ENCODE results near the gene RAB11FIP4.

Gene RAB11FIP4

GRCh38 chr17:31388351-31388750 lies 3.1 kb upstream of the RAB11FIP4 start:
- TF ChIP-seq, protein P1, sequence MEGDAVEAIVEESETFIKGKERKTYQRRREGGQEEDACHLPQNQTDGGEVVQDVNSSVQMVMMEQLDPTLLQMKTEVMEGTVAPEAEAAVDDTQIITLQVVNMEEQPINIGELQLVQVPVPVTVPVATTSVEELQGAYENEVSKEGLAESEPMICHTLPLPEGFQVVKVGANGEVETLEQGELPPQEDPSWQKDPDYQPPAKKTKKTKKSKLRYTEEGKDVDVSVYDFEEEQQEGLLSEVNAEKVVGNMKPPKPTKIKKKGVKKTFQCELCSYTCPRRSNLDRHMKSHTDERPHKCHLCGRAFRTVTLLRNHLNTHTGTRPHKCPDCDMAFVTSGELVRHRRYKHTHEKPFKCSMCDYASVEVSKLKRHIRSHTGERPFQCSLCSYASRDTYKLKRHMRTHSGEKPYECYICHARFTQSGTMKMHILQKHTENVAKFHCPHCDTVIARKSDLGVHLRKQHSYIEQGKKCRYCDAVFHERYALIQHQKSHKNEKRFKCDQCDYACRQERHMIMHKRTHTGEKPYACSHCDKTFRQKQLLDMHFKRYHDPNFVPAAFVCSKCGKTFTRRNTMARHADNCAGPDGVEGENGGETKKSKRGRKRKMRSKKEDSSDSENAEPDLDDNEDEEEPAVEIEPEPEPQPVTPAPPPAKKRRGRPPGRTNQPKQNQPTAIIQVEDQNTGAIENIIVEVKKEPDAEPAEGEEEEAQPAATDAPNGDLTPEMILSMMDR (IDR thresholded peaks at IDR 0.05): no peak
- DNase-seq (ENCODE audit: low spot score): no peak
- Histone ChIP-seq H3K4me3 (no peak overlapping the region), H3K27ac (no peak overlapping the region)

GRCh38 chr17:31388770-31389656 lies 2.5 kb upstream of the RAB11FIP4 start:
- TF ChIP-seq, protein P1 (IDR thresholded peaks at IDR 0.05): peak; percentile 42
- DNase-seq (ENCODE audit: low spot score): peak; percentile 61

GRCh38 chr17:31389657-31390381 lies 1.7 kb upstream of the RAB11FIP4 start:
- Histone ChIP-seq H3K4me3 (no peak overlapping the region), H3K27ac (no peak overlapping the region)
- peak; percentile 43 for DNase-seq (ENCODE audit: low spot score)
- TF ChIP-seq, protein P1 (IDR thresholded peaks at IDR 0.05): no peak

More at GRCh38 chr17:31388770-31389656, 2.5 kb upstream of the RAB11FIP4 start:
- H3K4me3 ChIP-seq: no peak overlapping the region
- H3K27ac ChIP-seq: no peak overlapping the region

GRCh38 chr17:31390426-31390747 lies 1.1 kb upstream of the RAB11FIP4 start:
- no peak overlapping the region for H3K4me3 ChIP-seq
- TF ChIP-seq, protein P1 (IDR thresholded peaks at IDR 0.05): no peak
- DNase-seq (ENCODE audit: low spot score): no peak
- H3K27ac ChIP-seq: no peak overlapping the region

- TF ChIP-seq, protein P1 (IDR thresholded peaks at IDR 0.05): no peak
- no peak overlapping the region for H3K27ac ChIP-seq
- DNase-seq (ENCODE audit: low spot score): peak; percentile 64
- peak overlapping the region; percentile 69 for H3K4me3 ChIP-seq
These were observed 553 bp upstream of the RAB11FIP4 start for GRCh38 chr17:31390748-31391495.

DNA sequence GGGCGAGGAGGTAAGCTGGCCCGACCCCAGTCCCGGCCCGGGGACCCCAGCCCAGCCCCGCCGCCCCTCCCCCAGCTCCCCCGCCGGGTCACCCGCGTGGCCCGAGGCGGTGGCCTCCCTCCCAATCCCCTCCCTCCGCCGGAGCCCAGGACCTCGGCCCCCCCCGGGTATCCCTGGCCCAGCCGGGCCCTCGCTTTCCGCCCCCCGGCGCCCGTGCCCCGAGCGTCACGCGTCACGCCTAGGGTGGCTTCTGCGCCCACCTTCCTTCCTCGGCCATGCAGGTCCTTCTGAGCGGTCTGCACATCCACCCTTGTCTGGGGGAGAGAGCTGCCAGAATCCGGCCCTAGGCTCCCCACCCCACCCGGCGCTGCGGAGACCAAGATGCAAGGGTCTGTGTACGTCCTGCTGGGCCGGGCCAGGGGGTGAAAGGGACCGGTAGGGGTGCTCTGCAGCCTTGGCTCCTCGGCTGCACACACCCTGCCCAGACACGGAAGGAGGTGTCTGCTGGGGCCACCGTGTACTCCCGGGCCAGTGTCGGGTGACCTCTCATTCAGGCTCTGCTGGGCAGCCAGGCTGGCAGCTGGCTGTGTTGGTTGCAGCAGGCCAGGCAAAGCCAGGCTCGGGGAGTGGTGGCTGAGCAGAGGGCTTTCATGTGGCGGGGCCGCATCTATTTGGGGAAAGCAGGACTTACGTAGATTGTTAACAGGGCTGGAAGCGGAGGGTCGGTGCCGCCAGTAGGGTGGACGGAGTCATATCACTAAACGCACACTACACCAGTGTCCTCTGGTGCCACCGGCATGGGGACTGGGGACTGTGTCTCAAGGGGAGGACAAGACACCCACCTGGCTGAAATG lies 754 bp downstream of the RAB11FIP4 start:
- no peak overlapping the region for H3K27ac ChIP-seq
- TF ChIP-seq, protein P1 (IDR thresholded peaks at IDR 0.05): no peak
- DNase-seq (ENCODE audit: low spot score): peak; percentile 57
- H3K4me3 ChIP-seq: peak overlapping the region; percentile 69

Measured in coronary artery (tissue), 2 donors.